DND-41 (cell line): ENCODE data around the gene PRSS38.

Experiments used
- ATAC-seq: fragments of 200-7000 bp; cut with Tn5 transposase; 3 replicates; pipeline ENCODE4 v1.9.1; 2021; ENCODE audit warnings: low read depth; ENCODE audit not compliant: insufficient read depth
- DNase-seq: peaks from one replicate; pipeline ENCODE4 v3.0.0-alpha.2; 2020
- H2AFZ ChIP-seq: 2 replicates; pipeline ENCODE4 v1.6.0; 2012; ENCODE audit warnings: low read depth, low read length
- H3K27ac ChIP-seq: 2 replicates; pipeline ENCODE4 v1.5.1; 2012; ENCODE audit warnings: low read length, inconsistent platforms
- H3K27me3 ChIP-seq: fragments of 200-600 bp; sonication (generic); 2 replicates; pipeline ENCODE4 v1.6.0; 2012; ENCODE audit warnings: low read length, mild to moderate bottlenecking, inconsistent platforms; ENCODE audit not compliant: insufficient read depth, poor library complexity
- H3K36me3 ChIP-seq: 2 replicates; pipeline ENCODE4 v1.5.1; 2012; ENCODE audit warnings: low read length, inconsistent platforms; ENCODE audit not compliant: insufficient read depth
- H3K4me1 ChIP-seq: 2 replicates; pipeline ENCODE4 v1.5.1; 2012; ENCODE audit warnings: mild to moderate bottlenecking, low read length; ENCODE audit not compliant: insufficient read depth
- H3K4me2 ChIP-seq: 2 replicates; pipeline ENCODE4 v1.6.0; 2012; ENCODE audit warnings: mild to moderate bottlenecking, moderate library complexity, low read length, inconsistent platforms; ENCODE audit not compliant: insufficient read depth
- H3K4me3 ChIP-seq, 2 experiments: fragments of 200-600 bp in 1 of 2; shearing (Covaris generic) in 1 of 2; 2 replicates each; pipeline ENCODE4 v1.5.1; 2012 to 2016; ENCODE audit warnings: inconsistent platforms in 2 of 2, low read length in 2 of 2, mild to moderate bottlenecking in 2 of 2, low read depth in 1 of 2, moderate library complexity in 1 of 2
- H3K79me2 ChIP-seq: 2 replicates; pipeline ENCODE4 v1.6.0; 2012; ENCODE audit warnings: low read length, inconsistent platforms; ENCODE audit not compliant: insufficient read depth
- H3K9ac ChIP-seq: 2 replicates; pipeline ENCODE4 v1.6.0; 2012; ENCODE audit warnings: low read depth, mild to moderate bottlenecking, inconsistent platforms, low read length, moderate library complexity
- H3K9me3 ChIP-seq: 2 replicates; pipeline ENCODE4 v1.5.1; 2012; ENCODE audit warnings: low read length, moderate library complexity, mild to moderate bottlenecking, inconsistent platforms; ENCODE audit not compliant: insufficient read depth, severe bottlenecking
- H4K20me1 ChIP-seq: 2 replicates; pipeline ENCODE4 v1.6.0; 2012; ENCODE audit warnings: low read length; ENCODE audit not compliant: insufficient read depth
- CTCF ChIP-seq: IDR thresholded peaks from 2 replicates; pipeline ENCODE4 v1.5.1; 2012; ENCODE audit warnings: borderline replicate concordance, low read length, moderate library complexity, mild to moderate bottlenecking; ENCODE audit not compliant: poor library complexity, severe bottlenecking; ENCODE audit errors: extremely low read depth
- EZH2 ChIP-seq: IDR thresholded peaks from 3 replicates; pipeline ENCODE4 v1.6.1; 2012; ENCODE audit warnings: borderline replicate concordance, low read depth, mild to moderate bottlenecking, moderate library complexity, low read length, inconsistent platforms; ENCODE audit not compliant: severe bottlenecking

The PRSS38 gene

GRCh38 chr1:227892489-227893299, 77.2 kb downstream of the PRSS38 start:
- Histone ChIP-seq H3K4me3 (no peak overlapping the region), H3K79me2 (no peaks in the 10 kb centered on the region), H3K27me3 (no peaks in the 10 kb centered on the region), H3K4me1 (no peaks in the 10 kb centered on the region), H3K9me3 (no peaks in the 10 kb centered on the region), H2AFZ (no peak overlapping the region), H3K9ac (no peak overlapping the region), H4K20me1 (peaks cover 4% of the 10 kb centered on the region; the same call in 1 of the 2 replicates), H3K27ac (no peak overlapping the region), H3K36me3 (no peaks in the 10 kb centered on the region), H3K4me2 (no peak overlapping the region)
- TF ChIP-seq CTCF (no peak), EZH2 (no peak)
- ATAC-seq: no peak
- DNase-seq: no peak

DNA sequence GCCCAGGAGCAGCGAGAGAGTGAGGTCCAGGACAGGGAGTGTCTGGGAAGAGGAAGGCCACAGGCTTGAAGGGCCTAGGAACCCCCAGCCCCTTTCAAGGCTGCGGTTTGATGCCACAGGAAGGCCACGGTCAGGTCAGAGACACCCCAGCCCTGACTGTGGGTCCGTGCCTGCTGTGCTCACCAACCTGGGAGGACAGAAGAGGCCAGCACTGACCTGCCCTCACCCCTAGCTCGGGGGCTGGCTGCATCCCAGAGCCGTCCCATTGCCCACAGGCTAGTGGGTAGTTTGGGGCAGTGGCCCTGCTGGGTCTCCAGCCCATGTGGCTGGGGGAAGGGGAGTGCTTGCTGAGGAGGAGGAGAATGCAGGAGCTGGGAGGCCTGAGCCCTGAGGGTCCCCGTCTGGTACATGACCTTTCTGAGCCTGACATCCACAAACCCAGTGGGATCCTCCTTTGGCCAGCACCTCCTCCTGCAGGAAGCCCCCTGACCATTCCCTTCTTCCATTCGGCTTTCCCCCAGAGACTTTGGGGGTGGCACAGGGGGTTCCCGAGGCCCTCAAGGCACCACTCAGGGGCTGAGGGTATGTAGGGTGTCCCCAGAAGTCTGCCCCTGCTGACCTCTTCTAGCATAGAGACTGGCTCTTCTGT, 77.9 kb downstream of the PRSS38 start:
- TF ChIP-seq CTCF (no peak), EZH2 (no peak)
- H3K79me2 ChIP-seq: no peaks in the 10 kb centered on the region
- peaks cover 4% of the 10 kb centered on the region; the same call in 1 of the 2 replicates for H4K20me1 ChIP-seq
- no peaks in the 10 kb centered on the region for H3K27me3 ChIP-seq
- no peak overlapping the region for H3K4me3 ChIP-seq
- no peaks in the 10 kb centered on the region for H3K9me3 ChIP-seq
- H2AFZ ChIP-seq: no peak overlapping the region
- H3K36me3 ChIP-seq: no peaks in the 10 kb centered on the region
- no peak for DNase-seq
- H3K27ac ChIP-seq: no peak overlapping the region
- ATAC-seq: no peak
- no peak overlapping the region for H3K9ac ChIP-seq
- H3K4me2 ChIP-seq: no peak overlapping the region
- no peaks in the 10 kb centered on the region for H3K4me1 ChIP-seq

GRCh38 chr1:227893949-227894721, 78.7 kb downstream of the PRSS38 start:
- DNase-seq: no peak
- ATAC-seq: no peak

More at GRCh38 chr1:227893949-227894721, 78.7 kb downstream of the PRSS38 start:
- H3K4me2 ChIP-seq: no peak overlapping the region
- no peaks in the 10 kb centered on the region for H3K9me3 ChIP-seq
- no peaks in the 10 kb centered on the region for H3K4me1 ChIP-seq
- no peak overlapping the region for H3K27ac ChIP-seq
- H3K4me3 ChIP-seq: no peak overlapping the region
- no peaks in the 10 kb centered on the region for H3K79me2 ChIP-seq
- H3K9ac ChIP-seq: no peak overlapping the region
- H3K27me3 ChIP-seq: no peaks in the 10 kb centered on the region
- no peaks in the 10 kb centered on the region for H4K20me1 ChIP-seq
- H2AFZ ChIP-seq: no peak overlapping the region
- TF ChIP-seq CTCF (no peak), EZH2 (no peak)
- H3K36me3 ChIP-seq: no peaks in the 10 kb centered on the region
